ENCODE measurements around the gene GPATCH8.

The GPATCH8 gene

GRCh38 chr17:44381810-44382305, 121.3 kb downstream of the GPATCH8 start:
- TF ChIP-seq USF1 (IDR thresholded peaks at IDR 0.05) (no peak), REST (IDR thresholded peaks at IDR 0.05; ENCODE audit: low read depth) (no peak), TEAD4 (IDR thresholded peaks at IDR 0.05) (no peak), EP300 (IDR thresholded peaks at IDR 0.05; ENCODE audit: borderline replicate concordance) (no peak), ZBTB7A (IDR thresholded peaks at IDR 0.05; ENCODE audit: low read depth) (no peak), CREB1 (IDR thresholded peaks at IDR 0.05; ENCODE audit: low read depth) (no peak), MAX (IDR thresholded peaks at IDR 0.05) (no peak), FOXM1 (IDR thresholded peaks at IDR 0.05; ENCODE audit: borderline replicate concordance, low read depth) (no peak), EGR1 (IDR thresholded peaks at IDR 0.05) (no peak), TAF1 (IDR thresholded peaks at IDR 0.05; ENCODE audit: low read depth) (no peak), NFIC (IDR thresholded peaks at IDR 0.05) (no peak), CEBPB (IDR thresholded peaks at IDR 0.05) (no peak), YY1 (IDR thresholded peaks at IDR 0.05; ENCODE audit: low read depth) (no peak), RAD21 (IDR thresholded peaks at IDR 0.05; ENCODE audit: low read depth) (no peak), TCF12 (IDR thresholded peaks at IDR 0.05; ENCODE audit: low read depth) (no peak)

GRCh38 chr17:44380767-44381166, 122.4 kb downstream of the GPATCH8 start:
- no peak for TF ChIP-seq USF1 (IDR thresholded peaks at IDR 0.05)
- TF ChIP-seq CREB1 (IDR thresholded peaks at IDR 0.05; ENCODE audit: low read depth), result no peak
- TF ChIP-seq YY1 (IDR thresholded peaks at IDR 0.05; ENCODE audit: low read depth), result no peak
- TF ChIP-seq REST (IDR thresholded peaks at IDR 0.05; ENCODE audit: low read depth), result no peak
- no peak for TF ChIP-seq CEBPB (IDR thresholded peaks at IDR 0.05)
- TF ChIP-seq NFIC (IDR thresholded peaks at IDR 0.05), result no peak
- no peak for TF ChIP-seq EGR1 (IDR thresholded peaks at IDR 0.05)
- TF ChIP-seq TCF12 (IDR thresholded peaks at IDR 0.05; ENCODE audit: low read depth), result no peak
- no peak for TF ChIP-seq TAF1 (IDR thresholded peaks at IDR 0.05; ENCODE audit: low read depth)
- TF ChIP-seq TEAD4 (IDR thresholded peaks at IDR 0.05), result no peak

GRCh38 chr17:44379887-44380286, 123.3 kb downstream of the GPATCH8 start:
- TF ChIP-seq ZBTB7A (IDR thresholded peaks at IDR 0.05; ENCODE audit: low read depth) (no peak), TEAD4 (IDR thresholded peaks at IDR 0.05) (no peak), USF1 (IDR thresholded peaks at IDR 0.05) (no peak), TCF12 (IDR thresholded peaks at IDR 0.05; ENCODE audit: low read depth) (no peak), NFIC (IDR thresholded peaks at IDR 0.05) (no peak), RAD21 (IDR thresholded peaks at IDR 0.05; ENCODE audit: low read depth) (no peak), CEBPB (IDR thresholded peaks at IDR 0.05) (no peak), FOXM1 (IDR thresholded peaks at IDR 0.05; ENCODE audit: borderline replicate concordance, low read depth) (no peak), TAF1 (IDR thresholded peaks at IDR 0.05; ENCODE audit: low read depth) (no peak), EGR1 (IDR thresholded peaks at IDR 0.05) (no peak), MAX (IDR thresholded peaks at IDR 0.05) (no peak), EP300 (IDR thresholded peaks at IDR 0.05; ENCODE audit: borderline replicate concordance) (no peak)

- TF ChIP-seq RAD21 (IDR thresholded peaks at IDR 0.05; ENCODE audit: low read depth), result no peak
- no peak for TF ChIP-seq MAX (IDR thresholded peaks at IDR 0.05)
- no peak for TF ChIP-seq CEBPB (IDR thresholded peaks at IDR 0.05)
- no peak for TF ChIP-seq ZBTB7A (IDR thresholded peaks at IDR 0.05; ENCODE audit: low read depth)
- TF ChIP-seq USF1 (IDR thresholded peaks at IDR 0.05), result no peak
- no peak for TF ChIP-seq NFIC (IDR thresholded peaks at IDR 0.05)
- TF ChIP-seq TCF12 (IDR thresholded peaks at IDR 0.05; ENCODE audit: low read depth), result no peak
- no peak for TF ChIP-seq EGR1 (IDR thresholded peaks at IDR 0.05)
- no peak for TF ChIP-seq TAF1 (IDR thresholded peaks at IDR 0.05; ENCODE audit: low read depth)
- TF ChIP-seq FOXM1 (IDR thresholded peaks at IDR 0.05; ENCODE audit: borderline replicate concordance, low read depth), result no peak
- TF ChIP-seq YY1 (IDR thresholded peaks at IDR 0.05; ENCODE audit: low read depth), result no peak
- no peak for TF ChIP-seq EP300 (IDR thresholded peaks at IDR 0.05; ENCODE audit: borderline replicate concordance)
- no peak for TF ChIP-seq CREB1 (IDR thresholded peaks at IDR 0.05; ENCODE audit: low read depth)
- no peak for TF ChIP-seq REST (IDR thresholded peaks at IDR 0.05; ENCODE audit: low read depth)
- TF ChIP-seq TEAD4 (IDR thresholded peaks at IDR 0.05), result no peak
Measured at GRCh38 chr17:44378171-44378705, 125.0 kb downstream of the GPATCH8 start.

Measured in Ishikawa (cell line).